ENCODE data around the gene MTUS2.

MTUS2 gene

DNA sequence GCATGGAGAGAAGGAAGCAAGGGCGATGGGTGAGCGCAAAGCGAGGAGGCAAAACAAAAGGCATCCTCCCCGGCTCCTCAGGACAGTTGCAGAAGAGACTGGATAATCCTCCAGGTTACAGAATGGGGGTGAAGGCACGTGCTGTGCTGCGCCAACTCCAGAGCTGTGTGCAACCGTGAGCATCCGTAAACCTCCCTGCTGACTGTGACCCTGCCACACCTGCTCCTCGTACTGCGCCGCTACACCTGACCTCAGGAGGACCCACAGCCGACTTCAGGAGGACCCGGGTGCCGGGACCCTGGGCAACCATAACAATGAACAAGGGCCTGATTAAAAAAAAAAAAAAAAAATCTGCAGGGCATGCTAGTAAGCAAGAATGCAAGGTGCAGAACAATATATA is 706.6 kb downstream of the MTUS2 start:
- no peak for DNase-seq (ENCODE audit: low read depth)

DNA sequence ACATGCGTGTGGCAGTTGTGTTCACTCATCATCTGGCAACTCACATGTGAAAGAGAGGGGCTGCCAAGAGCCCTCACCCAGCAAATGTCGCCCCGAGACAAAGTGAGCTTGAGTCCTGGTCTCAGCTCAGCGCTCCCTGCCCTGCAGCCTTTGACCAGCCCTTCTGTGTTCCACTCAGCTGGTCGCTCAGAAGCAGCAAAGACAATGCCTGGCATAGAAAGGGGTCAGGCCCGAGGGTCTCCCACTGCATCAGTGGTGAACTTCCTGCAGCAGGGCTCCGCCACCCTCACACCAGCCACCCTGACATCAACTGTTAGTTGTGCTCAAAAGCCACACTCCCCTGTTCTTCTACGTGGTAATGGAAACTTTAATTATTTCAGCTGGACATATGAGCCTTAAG is 707.4 kb downstream of the MTUS2 start:
- no peak for DNase-seq (ENCODE audit: low read depth)

DNA sequence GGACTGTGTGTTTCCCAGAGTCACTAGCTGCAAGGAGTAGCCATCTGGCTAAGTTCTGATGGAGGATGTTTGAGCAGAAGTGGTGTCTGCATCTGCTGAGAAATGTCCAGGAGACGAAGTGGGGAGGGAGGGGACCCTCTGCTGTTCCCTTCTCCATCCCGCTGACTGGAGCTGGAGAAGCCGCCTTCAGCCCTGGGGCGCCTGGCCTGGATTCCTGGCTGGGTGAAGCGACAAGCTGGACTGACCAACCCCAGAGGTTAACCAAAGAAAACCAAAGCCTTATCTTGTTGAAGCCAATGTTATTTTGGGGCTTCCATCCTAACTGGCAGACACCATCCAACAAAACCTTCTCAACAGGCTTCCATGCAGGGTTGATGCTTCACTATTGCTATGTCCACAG is 707.8 kb downstream of the MTUS2 start:
- DNase-seq (ENCODE audit: low read depth) = no peak

DNA sequence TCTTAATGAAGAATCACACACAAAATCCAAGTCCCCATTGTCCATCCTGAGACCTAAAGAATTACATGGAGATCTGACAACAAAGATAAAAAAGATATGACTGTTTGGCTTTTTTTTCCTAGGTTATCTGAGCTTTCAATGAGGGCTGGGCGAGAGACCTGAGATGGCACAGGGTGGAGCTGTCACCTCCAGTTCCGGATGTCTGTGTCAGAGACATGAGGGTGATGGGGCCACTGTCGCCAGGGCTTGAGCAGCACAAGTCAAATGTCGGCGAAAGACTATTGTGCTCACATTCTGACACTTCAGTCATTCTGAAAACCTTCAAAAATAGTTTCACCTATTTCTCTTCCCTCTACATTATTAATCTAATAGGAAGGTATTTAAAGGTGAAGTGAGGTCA is 709.6 kb downstream of the MTUS2 start:
- no peak for DNase-seq (ENCODE audit: low read depth)

DNA sequence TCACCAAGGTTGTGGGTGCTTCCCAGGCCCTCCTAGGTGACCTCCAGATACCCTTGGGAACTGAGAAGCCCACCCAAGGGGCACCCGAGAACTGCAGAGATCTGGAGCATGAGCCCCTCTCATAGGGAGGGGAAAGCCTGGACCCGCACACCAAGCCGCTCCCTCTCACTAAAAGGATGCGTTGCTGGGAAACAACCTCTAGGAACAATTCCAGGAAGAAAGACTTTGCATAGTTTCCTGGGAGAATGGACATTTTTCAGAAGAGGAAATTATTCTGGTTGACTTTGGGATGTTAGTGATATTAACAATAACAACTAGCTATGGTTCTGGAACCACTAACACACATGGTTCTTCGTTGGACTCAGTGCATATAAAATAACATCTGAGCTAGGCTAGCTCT is 710.8 kb downstream of the MTUS2 start:
- no peak for DNase-seq (ENCODE audit: low read depth)

DNA sequence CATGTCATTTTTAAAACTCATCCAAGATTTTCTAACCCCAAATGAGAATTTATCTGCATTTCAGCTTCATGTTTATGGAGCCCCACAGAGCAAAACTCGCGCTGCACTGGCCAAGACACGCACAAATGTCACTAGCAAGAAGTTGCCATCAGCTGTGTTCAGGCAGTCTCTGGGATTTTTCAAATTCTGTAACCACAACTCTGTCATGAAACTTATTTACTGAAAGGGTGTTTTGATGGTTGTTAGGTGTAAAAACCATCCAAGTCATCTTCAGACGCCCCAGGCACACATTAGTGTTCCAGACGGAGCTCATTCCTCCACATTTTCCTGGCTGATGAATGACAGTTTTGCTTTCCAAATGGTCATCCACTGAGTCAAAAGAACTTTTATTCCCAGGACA is 712.0 kb downstream of the MTUS2 start:
- no peak for DNase-seq (ENCODE audit: low read depth)

DNA sequence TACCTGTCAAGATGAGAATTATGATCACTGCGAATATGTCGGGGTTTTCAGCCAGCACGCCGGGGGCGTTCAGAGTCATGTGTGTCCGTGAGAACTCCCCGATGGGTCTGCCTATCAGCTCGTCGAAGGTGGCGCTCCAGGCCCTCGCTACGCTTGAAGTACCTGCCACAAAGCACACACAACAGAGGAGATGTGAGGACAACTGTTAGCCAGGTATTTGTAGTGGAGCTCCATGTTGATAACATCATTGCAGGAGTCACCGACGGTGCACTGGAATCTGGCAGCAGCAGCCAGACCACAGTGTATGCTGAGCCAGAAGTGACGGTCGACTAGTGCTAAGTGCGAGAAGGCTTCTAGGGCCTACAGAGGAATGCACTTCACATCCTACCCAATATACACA is 712.7 kb downstream of the MTUS2 start:
- DNase-seq (ENCODE audit: low read depth) = no peak

DNA sequence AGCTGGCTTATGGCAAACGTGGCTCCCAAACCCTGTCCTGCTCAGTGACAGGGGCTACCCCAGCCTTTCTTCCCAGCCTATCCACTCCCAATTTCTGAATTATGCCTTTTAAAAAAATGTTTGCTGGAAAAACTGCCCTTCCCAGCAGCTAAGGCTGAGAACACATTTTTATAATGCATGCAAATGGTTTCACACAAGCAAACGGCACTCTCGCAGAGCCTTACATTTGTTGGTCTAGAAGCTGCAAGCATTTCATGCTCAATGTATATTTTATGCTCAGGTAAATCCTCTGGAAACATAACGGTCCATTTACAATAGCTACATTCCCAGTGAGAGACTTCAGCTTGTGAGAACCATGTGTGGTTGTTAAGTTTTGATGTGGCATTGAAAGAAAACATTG is 713.9 kb downstream of the MTUS2 start:
- DNase-seq (ENCODE audit: low read depth) = no peak

DNA sequence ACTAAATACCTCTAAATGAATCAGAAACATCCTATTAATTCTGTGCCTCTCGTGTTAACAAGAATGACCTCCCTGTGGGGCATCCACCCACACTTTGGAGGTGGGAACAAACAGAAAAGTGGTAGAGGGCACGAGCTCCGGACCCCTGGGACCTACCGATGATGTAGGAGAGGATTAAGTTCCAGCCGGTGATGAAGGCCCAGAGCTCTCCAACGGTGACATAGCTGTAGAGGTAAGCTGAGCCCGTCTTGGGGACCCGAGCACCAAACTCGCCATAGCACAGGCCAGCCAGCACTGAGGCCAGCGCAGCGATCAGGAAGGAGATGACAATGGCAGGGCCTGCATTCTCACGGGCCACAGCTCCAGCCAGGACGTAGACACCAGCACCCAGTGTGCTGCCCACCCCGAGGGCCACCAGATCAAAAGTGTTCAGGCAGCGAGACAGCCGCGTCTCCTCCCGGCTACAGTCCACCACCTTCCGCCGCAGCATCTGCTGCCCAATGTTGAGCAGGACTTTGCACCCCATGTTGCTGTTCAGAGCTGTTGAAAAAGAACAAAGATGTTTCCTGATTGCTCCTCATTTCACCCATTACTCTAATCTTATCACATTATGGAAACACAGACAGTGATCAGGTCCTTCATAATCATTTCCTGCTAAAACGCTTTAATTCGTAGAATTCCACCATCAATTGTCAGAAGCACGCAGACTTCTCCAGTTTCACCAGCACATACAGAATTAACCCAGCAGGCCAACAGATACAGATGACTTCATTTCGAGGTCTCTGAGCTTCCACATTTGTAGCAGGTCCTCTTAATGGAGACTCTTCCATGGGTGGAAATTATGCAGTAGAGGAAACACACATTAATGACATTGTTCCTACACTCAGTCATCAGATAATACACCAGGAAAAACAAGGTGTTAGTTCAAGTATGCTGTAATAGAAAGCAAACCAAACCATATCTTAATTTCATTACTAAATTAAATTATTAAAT is 715.8 kb downstream of the MTUS2 start:
- no peak for DNase-seq (ENCODE audit: low read depth)

DNA sequence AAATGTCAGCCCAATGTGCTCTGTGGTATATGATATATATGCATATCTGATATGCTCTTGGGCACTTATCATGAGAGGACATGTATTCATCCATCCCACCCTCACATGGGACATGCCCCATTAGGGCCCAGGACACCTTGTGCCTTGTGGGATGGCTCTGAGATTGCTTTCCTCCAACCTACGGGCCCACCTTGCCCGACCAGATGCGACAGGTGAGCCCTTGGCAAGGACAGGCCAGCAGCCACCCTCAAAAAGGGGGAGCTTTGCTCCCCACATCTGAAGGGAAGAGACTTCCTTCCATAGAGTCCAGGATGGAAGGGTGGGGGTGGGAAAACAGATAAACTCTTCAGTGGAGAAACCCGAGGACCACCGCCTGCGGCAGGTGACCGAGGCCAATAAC is 716.7 kb downstream of the MTUS2 start:
- no peak for DNase-seq (ENCODE audit: low read depth)

DNA sequence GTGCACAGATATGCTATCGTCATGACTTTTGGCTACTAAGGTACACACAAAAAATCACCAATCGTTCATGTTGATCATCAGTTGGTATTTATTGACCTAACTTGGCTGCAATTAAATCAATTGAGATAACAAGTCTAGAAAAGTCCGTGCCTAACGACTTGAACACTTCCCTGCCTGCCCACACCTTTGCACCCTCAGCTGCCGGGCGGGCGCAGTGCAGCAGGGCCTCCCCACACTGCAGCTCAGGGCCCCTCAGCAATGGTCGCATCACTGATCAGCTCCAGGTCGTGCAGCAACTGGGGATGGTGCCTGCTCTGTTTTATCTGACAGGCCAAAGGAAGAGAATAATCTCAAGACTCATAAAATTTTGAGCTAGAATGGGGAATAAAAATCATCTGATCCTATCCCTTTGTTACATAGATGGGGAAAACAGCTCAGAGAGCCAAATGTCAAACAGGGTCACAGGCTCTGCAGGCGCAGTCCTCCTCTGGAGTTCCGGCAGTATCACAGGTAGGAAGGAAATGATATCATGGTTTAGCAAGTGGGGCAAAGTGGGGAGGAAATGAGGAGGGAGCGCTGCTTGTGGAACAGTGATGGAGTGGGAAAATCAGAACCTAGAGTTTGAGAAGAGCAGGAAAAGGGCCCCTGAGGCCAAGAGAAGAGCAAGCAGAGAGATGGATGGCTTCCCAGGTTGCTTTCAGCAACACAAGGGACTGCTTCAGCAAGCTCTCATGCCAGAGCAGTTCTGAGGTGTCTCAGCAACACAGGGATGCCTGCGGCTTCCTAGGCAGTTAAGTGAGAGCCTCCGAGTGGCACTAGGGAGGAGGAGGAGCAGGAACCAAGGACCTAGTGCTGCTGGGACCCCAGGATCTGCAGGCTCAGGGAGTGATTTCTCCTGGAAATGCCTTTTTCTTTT is 717.9 kb downstream of the MTUS2 start:
- no peak for DNase-seq (ENCODE audit: low read depth)

DNA sequence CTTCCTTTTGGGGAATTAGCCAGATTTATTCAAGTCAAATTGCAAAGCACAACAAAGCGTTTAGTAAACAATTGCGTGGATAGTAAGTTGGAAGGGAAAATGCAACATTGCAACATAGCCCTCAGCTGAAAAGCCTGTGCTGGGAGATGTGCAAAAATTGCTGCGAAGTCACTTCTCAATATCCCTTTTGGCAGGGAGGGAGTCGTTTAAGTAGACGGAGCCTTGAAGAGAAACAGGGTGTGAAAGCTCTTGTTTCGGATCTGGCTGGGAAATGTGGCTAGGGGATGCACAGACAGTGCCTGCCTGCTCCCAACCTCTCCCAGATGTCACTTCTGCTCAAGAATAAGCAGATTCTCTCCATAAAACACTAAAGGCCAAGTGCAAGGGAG is 718.5 kb downstream of the MTUS2 start:
- no peak for DNase-seq (ENCODE audit: low read depth)

DNA sequence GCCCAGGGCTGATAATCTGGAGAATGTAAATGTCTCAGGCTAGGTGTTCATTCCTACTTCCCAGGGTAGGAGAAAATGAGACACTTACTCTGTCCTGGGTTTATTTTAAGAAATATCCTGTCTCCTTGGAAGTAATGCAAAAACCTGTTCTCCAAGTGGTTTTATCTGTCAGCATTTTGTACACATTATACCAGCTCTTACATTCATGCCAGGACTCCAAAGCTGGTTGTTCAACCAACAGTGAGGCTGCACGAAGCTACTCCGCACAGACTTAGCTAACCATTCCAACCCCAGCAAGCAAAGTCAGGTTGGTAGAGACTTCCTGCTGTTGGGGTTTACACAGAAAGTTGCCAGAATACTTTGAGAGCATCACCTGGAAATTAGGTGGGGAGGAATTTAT is 719.7 kb downstream of the MTUS2 start:
- no peak for DNase-seq (ENCODE audit: low read depth)

DNA sequence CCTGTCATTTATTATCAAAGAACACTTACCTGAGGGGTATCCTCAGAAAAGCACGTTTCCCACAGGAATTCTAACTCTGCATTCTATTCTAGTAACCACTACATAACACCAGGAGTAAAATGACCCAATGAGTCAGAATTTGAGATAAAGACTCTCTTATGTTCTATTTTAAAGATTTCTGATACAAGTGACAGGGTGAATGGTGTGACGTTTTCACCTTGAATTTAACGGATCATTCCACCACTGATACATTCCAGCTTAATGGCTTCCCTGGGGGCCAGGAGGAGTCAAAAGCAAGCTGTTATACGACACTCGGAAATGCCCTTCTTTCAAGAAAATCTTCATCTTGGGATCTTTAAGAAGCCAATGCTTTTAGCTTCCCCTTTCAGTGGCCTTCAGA is 720.2 kb downstream of the MTUS2 start:
- DNase-seq (ENCODE audit: low read depth) = no peak

DNA sequence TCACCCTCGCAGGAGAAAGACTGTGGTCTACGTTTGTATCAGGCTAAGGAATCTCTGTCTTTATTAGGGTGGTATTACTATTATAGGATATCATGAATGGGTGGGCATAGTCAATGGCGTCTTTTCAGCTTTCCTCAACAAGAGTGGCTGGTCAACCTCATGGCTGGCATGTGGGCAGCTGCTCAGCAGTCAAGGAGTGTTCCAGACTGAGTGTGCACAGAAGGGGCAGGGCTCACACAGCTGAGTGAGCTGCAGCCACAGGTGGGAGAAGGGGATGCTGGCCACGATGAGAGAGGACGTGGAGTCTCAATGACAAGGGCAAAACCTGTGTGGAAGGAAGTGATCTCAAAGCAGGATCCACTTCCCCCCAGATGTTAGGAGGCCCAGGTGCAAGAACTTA is 720.7 kb downstream of the MTUS2 start:
- no peak for DNase-seq (ENCODE audit: low read depth)

DNA sequence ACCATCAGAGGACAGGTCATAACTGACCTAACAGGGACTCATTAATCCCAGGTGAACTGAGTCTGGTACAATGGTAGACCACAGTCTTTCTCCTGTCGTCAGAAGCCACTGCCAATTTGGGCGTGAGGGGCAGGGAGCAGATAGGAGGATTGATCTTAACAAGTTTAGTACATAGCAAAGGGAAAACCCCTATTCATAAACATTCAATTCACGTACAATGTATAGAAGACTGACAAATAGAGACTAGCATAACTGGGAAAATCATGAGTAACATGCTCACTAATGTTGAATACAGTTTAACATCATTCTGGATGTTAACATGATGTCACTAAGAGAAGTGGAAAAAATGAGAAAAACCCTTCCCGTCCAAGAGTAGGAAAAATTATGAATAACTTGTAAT is 721.3 kb downstream of the MTUS2 start:
- no peak for DNase-seq (ENCODE audit: low read depth)

DNA sequence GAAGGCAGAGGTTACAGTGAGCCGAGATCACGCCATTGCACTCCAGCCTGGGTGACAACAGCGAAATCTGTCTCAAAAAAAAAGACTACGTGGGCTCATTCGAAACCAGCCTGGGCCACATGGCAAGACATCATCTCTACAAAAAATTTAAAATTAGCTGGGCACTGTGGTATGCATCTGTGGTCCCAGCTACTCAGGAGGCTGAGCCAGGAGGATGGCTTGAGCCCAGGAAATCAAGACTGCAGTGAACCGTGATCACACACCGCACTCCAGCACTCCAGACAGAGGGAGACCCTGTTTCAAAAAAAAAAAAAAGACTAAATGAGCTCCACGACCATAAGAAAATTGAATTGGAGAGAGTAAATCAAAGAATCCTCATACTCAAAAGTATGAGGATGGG is 722.2 kb downstream of the MTUS2 start:
- no peak for DNase-seq (ENCODE audit: low read depth)

DNA sequence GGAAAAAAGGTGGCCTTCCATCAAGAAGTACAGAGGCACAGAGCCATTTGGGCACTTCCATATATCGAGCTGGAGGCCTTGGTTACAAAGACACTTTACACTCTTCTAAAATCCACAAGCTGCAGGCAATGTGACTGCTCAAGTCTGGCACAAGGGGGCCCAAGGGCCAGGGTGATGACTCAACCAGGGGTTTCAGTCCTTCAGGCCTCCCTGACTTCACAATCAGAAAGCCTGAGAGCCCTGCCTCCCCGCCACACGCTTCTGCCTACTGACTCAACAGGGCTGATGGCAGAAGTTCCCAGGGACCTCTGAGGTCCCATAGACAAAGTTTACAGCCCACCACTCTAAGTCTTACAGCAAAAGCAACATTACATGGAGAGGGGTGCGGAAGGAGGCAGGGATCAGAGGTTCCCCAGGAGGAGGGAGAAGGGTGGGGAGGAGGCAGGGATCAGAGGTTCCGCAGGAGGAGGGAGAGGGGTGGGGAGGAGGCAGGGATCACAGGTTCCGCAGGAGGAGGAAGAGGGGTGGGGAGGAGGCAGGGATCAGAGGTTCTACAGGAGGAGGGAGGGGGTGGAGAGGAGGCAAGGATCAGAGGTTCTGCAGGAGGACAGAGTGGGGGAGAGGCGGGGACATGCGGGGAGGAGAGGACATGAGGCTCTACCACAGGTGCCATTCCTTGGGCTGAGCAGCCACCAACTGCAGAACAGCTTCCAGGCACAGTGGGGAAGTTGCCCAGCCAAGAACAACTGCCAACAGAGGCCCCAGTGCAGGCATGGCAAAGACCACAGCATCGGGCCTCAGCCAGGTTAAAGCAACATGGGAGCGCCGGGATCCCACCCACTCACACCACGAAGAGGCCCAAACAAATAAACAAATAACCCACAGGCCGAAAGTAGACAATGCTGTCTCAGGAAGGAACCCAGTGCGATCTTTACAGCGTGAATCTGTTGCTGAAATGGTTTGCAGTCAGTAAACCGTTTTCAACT is 723.4 kb downstream of the MTUS2 start:
- DNase-seq (ENCODE audit: low read depth) = no peak

DNA sequence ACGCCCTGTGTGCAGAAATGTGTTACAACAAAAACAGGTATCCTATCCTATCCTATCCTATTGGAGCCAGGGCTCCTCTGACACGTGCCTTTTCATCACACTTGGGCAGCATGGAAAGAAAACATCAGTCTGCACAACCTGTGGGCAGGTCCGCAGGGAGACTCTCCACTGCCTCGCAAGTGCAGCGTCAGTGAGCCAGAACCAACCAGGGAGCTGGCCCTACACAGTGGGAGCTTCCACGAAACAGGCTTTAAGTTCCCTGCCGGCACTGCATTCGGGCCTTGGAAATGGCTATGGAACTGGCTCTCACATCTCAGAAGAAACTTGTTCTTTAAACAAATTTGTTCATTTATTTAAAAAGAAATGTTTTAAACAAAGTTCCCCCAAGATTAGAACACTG is 725.8 kb downstream of the MTUS2 start:
- DNase-seq (ENCODE audit: low read depth) = no peak

DNA sequence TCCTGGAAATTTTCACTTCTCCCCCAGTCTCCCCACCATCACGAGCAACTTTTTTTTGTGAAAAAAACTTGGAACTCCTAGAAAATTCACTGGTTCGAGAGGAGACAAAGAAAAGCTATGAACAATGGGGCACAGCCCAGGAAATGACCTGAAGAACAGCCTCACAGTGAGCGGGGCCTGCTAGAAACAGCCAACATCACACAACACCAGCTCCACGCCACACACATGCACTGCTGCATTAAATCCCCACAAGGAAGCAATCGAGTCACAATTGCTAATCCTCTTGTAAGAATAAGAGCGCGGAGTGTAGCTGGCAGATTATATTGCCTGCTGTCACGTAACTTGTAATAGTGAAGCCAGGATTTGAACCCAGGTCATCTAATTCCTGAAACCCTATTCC is 726.5 kb downstream of the MTUS2 start:
- no peak for DNase-seq (ENCODE audit: low read depth)

DNA sequence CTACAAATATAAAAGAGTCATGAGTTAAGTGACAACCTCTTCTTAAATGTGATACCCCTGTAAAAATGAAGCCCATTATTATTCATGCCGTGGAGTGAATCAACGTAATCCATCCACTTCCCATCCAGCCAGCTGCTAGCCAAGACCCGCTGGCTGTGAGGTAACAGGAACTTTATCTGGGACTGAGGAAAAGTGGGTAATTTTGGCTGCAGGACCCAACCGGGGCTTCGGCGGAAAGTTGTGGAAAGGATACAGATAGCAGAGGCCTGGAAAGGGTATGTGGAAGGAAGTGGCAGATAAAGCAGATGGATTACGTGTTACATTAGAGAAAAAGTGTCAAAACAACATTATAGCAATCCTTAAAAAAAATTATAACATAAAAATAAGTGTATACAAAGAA is 727.0 kb downstream of the MTUS2 start:
- DNase-seq (ENCODE audit: low read depth) = no peak

DNA sequence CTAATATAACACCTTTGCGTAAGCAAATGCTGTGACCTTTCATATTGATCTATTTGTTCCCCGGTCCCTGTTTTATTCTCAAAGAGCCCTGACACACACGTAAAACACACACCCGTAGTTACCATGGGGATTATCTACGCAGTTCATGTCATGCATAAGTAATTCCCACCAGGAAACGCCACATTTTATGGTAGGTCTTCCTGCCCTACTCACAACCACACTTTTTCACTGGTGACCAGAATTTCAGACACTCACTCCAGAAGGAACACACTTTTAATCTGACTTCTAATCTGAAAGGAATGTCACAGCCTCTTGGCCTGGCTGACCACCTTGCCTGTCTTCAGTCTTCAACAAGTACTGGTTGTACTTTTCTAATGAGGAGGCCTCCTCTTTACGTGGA is 728.6 kb downstream of the MTUS2 start:
- DNase-seq (ENCODE audit: low read depth) = no peak

Measured in HS-5 (cell line).